ENCODE results near the gene UTY. TPM values are rescaled to one million over a fixed set of nuclear protein-coding genes. Genes with fewer than 3 reads are reported as not detected.

Gene UTY
- 21.0 TPM in 1 of 2 replicates, not detected in the other for total RNA-seq

GRCh38 chrY:13479828-13480227, at the start of gene UTY:
Gene UTY (minus strand): TSS chrY:13480033. CDS start chrY:13479665, 368 bp downstream.

Other genes with a start within 250 kb of the UTY start
- gene TMSB4Y, start 223.9 kb upstream of the UTY start, total RNA-seq = 0.14 TPM in 1 of 2 replicates, not detected in the other

All from placental pericyte (primary cell).